SH-SY5Y (cell line): ENCODE measurements around the gene ATP9B.

Experiments
- GATA2 ChIP-seq: IDR thresholded peaks from 2 replicates; pipeline ENCODE4 v1.6.1; 2011; ENCODE audit warnings: mild to moderate bottlenecking, low read depth, low read length
- GATA3 ChIP-seq: IDR thresholded peaks from 2 replicates; pipeline ENCODE4 v1.6.1; 2011; ENCODE audit warnings: low read depth, mild to moderate bottlenecking, low read length, moderate library complexity

- TF ChIP-seq GATA2: no peak
- no peak for TF ChIP-seq GATA3
Observed at GRCh38 chr18:79397247-79397829, 328.1 kb downstream of the ATP9B start.
